GM21423 (cell line): ENCODE measurements around the gene ITPRIPL1.

Experiments
- ATAC-seq: cut with Tn5 transposase; IDR thresholded peaks from one replicate; pipeline ENCODE4 v1.9.1; 2021; ENCODE audit warnings: mild to moderate bottlenecking, moderate library complexity; ENCODE audit not compliant: unreplicated experiment

Gene ITPRIPL1

DNA sequence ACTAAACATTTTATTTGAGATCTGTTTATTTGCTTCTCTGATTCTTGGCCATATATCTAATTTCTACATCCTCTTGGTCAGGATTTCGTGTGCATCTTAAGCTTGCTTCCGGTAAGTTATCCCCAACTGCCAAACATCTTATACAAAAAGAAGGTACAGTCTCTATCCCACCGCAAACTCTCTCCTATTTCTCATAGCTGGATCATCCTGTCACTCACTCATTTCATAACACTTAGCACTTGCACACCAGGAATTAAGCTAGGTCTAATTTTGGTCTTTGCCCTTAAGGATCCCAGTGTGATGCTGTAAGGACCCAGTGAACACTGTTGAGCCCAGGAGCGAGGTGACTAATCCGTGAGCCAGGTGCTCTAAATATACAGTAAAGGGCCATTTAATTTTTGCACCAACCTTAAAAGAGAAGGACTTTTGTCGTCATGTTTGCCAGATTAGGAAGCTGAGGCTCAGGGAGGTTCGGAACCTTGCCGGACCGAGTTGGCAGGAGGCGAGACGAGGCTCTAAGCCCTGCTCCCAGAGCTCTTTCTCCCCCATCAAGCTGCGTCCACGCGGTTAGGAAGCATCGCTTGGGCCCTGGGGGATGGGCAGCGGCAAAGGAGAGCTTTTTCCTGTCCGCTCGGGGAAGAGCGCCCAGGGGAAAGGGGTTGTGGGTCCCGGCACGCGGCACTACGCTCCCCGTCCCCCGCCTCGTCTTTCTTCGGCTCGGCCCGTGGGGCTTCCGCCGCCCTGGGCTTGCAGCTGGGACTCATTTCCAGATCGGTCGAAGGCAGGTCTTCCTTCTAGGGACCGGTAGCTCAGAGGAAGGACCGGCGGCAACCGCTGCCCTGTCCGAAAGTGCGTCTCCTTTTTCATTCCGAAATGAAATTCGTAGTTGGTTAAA, 4.1 kb upstream of the ITPRIPL1 start:
- ATAC-seq = peak; percentile 23

DNA sequence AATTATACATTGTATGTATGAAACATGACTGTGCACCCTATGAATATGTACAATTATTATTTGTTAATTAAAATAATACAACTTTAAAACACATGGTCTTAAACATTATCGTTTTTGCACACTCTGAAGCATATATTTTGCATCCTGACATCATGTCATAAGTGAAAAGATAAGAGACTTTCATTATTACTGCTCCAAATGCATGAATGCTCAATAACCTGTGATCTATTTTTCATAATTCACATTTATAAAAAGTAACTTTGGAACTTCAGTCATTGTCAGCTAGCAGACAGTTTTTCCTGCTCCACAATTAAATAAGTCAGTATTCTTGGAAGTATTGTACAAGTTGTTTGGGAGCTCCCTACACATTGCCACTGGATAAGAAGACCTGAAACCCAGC, 1.3 kb upstream of the ITPRIPL1 start:
- no peak for ATAC-seq

DNA sequence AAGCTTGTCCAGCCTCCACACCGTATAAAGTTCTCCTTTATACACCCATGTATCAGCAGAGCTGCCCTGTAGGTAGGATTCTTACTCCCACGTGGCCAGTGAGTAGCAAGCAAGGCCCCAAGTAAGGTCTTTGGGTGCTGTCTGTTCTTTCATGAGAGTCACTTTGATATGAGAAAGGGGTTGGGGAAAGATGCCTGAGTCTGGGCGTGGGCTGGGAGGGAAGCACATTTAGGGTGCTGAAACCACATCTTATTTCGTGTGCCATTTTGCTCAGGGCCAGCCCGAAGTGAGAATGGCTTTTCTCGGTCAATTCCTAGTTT, 436 bp upstream of the ITPRIPL1 start:
- no peak for ATAC-seq

DNA sequence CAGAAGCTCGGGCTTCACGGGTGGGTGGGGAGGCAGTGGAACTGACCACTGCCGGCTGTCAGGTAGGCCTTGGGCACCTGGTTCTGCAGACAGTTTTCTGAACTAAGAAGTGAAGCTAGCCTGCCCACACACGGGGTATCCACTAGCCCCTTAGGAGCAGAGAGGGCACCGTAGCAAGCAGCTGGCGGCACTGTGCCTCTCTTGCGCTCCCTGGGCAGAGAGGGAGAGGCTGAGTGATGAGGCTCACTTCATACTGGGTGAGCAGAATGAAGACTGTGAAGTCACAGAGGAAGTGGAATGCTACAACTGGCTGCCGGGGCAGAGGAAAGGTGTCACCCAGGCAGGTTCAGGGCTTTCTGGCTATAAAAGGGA, 753 bp downstream of the ITPRIPL1 start:
- no peak for ATAC-seq

DNA sequence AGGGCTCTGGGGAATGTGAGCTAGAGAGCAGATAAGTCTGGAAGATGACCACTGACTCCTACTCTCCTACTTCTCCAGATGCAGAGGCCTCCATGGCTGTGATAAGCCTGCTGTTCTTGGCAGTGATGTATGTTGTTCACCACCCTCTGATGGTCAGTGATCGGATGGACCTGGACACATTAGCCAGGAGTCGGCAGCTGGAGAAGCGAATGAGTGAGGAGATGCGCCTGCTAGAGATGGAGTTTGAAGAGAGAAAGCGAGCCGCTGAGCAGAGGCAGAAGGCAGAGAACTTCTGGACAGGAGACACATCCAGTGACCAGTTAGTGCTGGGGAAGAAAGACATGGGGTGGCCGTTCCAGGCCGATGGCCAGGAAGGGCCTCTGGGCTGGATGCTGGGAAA, 1.4 kb downstream of the ITPRIPL1 start:
- ATAC-seq = no peak

DNA sequence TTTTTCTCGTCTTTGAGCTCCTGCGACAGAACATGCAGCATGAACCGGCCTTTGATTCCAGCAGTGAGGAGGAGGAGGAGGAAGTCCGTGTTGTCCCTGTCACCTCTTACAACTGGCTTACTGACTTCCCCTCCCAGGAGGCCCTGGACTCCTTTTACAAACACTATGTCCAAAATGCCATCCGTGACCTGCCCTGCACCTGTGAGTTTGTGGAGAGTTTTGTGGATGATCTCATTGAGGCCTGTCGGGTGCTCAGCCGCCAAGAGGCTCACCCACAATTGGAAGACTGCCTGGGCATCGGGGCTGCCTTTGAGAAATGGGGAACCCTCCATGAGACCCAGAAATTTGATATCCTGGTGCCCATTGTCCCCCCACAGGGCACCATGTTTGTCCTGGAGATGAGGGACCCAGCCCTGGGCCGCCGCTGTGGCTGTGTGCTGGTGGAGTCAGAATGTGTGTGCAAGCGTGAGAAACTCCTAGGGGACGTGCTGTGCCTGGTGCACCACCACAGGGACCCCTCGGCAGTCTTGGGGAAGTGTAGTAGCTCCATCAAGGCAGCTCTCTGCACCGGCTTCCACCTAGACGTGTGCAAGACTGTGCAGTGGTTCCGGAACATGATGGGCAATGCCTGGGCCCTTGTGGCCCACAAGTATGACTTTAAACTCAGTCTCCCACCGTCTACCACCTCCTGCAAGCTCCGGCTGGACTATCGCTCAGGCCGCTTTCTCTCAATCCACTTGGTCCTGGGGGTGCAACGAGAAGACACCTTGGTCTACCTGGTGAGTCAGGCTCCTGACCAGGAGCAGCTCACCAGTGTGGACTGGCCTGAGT, 2.1 kb downstream of the ITPRIPL1 start:
- no peak for ATAC-seq

DNA sequence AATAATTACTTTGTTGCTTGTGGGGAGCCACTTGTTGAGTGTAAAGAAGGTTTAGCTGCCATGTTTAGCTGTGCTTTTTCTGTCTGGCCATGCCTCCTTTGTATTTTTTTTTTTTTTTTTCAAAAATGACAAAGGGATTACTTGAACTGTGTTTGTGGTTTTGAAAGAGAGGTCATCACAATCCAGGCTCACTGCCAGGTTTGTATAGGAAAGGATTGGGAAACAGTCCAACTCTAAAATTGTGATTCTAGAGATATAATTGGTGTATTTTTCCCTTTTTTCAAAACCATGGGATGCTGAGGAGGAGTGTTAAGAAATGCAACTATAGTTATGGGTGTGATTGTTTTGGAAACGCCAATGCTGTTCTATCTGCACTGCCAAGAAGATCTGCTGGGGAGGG, 4.3 kb downstream of the ITPRIPL1 start:
- ATAC-seq = no peak

DNA sequence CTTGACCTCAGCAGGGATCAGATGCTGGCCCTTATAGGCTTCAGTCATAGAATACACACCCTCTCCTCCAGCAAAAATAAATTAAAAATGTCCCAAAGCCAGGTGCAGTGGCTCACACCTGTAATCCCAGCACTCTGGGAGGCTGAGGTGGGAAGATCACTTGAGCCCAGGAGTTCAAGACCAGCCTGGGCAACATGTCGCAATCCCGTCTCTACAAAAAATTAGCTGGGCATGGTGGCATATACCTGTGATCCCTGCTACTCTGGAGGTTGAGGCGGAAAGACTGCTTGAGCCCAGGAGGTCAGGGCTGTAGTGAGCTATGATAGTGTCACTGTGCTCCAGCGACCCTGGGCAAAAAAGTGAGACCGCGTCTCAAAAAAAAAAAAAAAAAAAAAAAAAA, 4.8 kb downstream of the ITPRIPL1 start:
- no peak for ATAC-seq

DNA sequence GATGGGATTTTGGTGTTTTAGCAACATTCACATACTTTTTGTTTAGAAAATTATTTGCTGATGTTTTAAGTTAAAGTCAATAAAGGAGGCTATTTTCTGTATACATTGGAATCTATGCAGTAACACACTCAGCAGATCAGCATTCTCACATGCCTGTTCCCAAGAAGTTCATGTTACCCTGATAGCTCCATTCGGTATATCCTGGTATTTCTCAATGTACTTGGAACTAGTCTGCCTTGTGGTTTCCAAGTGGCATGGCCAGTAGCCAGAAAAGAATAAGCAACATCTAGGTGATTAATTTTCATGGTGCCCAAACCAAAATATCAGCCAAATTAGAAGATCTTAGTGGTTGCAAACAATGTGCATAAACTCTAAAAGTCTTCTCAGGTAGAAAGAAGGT, 5.3 kb downstream of the ITPRIPL1 start:
- ATAC-seq = no peak

DNA sequence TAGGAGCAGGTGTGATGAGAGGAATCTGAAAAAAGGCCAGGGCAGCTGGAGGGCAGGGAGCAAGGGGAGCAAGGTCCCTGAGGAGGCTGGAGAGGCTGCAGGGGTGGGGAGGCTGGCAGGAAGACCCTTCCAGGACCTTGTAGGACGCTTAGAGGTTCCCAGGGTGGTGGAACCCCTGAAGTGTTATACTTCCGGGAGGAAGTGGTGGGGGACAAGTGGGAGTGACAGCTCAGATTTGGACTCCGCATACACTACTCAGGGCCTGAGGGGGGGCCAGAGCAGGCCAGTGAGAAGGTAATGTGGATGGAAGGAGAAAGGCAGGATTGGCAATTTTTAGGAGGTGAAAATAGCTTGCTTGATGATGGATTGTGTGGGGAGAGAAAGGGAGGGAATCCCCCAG, 8.6 kb downstream of the ITPRIPL1 start:
- no peak for ATAC-seq

DNA sequence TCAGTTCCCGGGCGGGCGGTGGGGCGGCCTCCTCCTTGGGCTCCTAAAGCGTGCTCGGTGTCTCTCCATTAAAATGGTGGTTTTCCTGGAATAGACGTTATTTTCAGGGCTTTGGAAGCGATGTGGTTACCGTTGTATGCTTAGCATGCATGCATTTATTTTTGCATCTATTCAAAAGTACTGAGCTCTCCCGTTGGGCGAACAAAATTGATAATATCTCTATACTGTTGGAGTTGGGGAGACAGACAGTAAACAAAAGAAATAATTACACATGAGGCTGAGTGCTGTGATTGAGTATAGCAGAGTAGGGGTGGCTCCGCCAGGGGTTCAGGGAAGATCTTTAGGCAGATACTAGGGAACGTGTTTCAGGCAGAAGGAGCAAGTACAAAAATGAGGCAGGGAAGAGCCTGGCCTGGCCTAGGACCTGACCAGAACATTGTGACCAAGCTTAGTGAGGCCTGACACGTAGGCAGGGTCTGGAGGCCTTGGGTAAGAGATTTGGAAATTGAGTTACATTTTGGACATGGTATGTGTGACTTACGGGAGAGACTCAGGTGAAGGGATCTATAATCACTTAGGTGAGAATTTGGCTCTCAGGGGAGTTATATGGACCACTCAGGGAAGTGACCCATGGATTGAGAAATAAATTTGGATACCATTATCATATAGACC, 11.1 kb downstream of the ITPRIPL1 start:
- ATAC-seq = no peak

DNA sequence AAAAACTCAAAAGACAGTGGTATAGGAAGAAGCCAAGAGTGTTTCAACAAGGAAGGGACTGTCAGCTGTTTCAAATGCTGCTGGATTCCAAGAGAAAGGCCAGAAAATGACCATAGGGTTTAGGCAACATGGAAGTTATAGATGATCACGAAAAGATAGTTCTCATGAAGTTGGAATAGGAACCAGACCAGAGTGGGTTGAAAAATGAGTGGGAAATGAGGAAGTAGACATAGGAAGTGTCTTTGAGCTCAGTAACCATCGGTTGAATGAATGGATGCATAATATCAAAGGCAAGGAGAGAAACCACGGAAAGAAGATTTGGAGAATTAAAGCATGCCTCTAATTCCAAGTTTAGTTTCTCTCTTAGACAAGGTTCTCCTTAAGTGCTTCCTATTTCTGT, 11.8 kb downstream of the ITPRIPL1 start:
- no peak for ATAC-seq

DNA sequence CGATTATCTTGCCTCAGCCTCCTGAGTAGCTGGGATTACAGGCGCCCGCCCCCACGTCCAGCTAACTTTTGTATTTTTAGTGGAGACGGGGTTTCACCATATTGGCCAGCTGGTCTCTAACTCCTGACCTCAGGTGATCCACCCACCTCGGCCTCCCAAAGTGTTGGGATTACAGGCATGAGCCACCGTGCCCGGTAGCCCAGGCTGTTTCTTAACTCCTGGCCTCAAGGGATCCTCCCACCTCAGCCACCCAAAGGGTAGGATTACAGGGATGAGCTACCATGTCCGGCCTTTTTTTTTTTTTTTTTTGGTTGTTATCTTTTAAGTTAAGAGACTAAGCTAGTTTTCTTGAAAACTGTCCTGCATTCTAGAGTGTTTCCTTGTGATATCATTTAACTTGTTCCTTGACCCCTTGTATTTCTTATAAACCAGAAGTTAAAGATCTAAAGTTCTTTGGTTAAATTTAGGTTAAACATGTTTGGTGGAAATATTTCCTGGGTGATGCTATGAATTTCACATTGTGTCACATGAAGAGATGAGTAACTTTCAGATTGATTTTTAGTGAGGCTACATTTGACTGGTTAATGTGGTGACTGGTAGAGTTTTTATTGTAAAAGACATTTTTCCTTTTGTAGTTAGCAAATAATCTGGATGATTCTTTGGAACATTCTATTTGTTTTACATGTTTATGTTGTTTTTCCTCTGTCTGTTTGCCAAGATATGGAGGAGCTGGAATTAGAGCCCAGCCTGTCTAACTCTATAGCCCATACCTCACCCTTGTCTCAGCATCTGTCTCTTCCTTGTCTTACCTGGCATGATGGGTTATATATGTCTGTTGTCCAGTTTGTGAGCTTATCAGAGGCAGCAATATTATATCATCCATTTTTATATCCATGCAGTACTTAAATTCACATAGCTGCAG, 15.6 kb downstream of the ITPRIPL1 start:
- no peak for ATAC-seq

DNA sequence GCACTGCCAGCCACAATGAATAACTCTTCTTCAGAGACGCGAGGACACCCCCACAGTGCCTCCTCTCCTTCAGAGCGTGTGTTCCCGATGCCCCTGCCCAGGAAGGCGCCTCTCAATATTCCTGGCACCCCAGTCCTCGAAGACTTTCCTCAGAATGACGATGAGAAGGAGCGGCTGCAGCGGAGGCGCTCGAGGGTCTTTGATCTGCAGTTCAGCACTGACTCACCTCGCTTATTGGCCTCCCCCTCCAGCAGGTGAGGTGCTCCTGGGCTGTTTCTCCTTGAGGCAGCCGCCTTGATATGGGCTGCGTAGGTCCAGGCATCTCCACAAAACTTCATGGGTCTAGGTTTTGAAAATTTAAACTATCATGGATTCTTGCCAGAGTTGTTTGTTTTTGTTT, 16.5 kb downstream of the ITPRIPL1 start:
- ATAC-seq = no peak

DNA sequence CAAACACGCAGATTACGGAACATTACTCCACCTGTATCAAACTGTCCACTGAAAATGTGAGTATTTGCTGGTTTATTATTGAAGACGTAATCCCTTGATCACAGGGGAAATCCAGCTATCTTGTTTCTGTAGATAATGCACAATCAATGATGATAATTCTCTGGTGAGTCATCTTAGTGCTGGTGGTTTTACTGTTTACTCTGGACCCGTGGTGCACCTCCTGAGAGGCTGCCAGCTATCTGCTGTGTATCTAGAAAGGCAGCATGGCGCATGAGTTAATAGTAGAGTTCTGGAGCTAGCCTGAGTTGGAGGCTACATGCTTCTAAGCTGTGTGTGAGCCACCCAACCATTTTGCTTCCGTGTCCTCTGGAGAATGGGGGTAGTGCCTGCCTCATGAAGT, 17.0 kb downstream of the ITPRIPL1 start:
- no peak for ATAC-seq

DNA sequence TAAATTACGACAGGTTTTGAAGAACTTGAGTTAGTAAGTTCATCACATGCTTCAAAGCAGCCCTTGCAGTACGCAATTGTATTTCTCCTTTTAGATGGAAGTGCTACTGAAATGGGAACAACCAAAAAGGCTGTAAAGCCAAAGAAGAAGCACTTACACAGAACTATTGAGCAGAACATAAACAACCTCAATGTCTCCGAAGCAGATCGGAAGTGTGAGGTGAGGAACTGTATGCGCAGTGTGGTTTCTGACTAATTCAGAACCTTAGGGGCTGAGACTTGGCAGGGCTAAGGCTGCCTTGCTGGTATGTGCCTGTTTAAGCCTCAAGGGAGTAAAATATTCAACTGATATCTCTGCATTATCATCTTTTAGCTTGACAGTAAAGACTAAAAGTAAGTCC, 18.9 kb downstream of the ITPRIPL1 start:
- peak; percentile 68 for ATAC-seq

DNA sequence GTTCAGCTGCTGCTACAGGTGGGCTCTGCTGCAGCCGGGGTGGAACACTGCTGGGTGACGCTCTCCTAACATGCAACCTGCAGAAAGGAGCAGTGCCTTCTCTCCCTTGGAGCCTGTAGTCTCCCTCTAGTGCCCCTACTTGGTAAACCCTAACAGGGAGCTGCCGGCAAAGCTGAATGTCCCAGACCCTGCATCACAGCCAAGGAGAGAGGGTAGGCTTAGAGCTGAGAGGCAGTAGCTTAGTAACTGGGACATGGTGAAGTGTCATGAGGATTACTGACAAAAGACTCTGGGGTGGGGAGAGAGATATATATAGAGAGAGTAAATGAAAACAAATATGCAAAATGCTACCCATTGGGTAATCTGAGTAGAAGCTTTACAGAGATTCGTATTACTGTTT, 20.3 kb downstream of the ITPRIPL1 start:
- no peak for ATAC-seq

DNA sequence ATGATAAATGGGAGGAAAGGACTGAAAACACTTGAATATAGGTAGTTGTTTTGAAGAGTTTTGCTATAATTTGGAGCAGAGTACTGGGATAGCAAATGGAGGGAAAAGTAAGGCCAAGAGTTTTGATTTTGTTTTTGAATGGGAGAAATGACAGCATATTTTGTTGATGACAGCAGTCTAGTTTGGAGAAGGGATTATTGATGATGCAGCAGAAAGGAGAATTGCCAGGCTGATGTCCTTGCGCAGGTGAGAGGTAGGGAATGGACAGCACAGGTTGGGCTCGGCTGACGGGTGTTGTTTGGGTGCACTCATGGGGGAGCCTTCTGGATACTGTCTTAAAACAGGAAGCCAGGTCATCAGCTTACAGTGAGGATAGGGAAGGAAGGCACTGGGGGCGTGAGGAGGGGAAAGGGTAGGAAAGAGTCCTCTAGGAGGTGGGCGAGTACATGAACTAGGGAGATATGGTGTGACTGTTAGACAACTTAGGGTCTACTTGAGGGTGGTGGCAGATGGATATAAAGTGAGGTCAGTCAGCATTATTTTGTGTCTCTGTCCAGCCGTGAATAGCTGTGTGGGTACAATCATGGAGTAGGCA, 20.8 kb downstream of the ITPRIPL1 start:
- no peak for ATAC-seq

DNA sequence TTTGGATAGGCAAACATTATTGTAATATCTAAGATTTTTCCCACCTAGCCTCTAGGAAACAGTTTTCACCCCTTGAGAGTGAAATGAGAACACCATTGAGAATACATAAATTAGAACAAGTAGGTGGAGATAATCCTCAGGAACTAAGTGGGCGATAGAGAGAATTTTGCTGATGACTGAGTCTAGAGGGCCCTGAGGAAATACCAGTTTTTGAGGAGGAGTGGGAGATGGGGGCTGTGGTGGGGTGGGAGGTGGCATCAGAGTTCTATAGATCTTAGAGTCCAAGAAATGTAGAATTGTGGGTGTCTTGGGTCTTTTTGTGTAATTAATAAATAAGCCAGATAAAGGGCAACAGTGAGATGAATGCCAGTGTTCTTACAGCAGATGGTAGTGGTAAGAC, 22.3 kb downstream of the ITPRIPL1 start:
- no peak for ATAC-seq

DNA sequence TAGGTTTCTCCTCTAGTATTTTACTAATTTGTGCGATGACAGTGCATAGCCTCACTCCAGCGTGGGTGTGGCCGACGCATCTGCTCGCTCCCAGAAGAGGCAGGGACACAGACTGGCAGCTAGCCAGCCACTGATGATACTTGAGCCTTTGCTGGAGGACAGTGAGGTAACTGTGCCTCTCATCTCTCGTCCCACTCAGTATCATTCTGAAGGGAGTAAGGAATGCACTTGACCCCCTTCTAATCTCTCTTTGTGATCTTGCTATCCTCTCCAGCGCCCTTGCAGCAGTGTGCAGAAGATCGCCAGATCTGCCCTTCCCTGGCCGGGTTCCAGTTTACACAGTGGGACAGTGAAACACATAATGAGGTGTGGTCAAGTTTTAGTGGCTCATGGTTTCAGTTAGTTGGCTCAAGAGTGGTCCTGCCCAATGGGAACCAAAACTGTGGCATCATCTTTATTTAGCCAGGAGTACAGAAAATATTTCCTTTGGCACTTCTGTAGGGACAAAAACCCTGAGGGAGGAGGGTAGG, 28.0 kb downstream of the ITPRIPL1 start:
- ATAC-seq = no peak
